ENCODE data around the gene WDFY2. TPM values are rescaled to one million over a fixed set of nuclear protein-coding genes. Genes with fewer than 3 reads are reported as not detected.

Gene WDFY2
- total RNA-seq, 1 donor from 2014 or later: 20.7 TPM

DNA sequence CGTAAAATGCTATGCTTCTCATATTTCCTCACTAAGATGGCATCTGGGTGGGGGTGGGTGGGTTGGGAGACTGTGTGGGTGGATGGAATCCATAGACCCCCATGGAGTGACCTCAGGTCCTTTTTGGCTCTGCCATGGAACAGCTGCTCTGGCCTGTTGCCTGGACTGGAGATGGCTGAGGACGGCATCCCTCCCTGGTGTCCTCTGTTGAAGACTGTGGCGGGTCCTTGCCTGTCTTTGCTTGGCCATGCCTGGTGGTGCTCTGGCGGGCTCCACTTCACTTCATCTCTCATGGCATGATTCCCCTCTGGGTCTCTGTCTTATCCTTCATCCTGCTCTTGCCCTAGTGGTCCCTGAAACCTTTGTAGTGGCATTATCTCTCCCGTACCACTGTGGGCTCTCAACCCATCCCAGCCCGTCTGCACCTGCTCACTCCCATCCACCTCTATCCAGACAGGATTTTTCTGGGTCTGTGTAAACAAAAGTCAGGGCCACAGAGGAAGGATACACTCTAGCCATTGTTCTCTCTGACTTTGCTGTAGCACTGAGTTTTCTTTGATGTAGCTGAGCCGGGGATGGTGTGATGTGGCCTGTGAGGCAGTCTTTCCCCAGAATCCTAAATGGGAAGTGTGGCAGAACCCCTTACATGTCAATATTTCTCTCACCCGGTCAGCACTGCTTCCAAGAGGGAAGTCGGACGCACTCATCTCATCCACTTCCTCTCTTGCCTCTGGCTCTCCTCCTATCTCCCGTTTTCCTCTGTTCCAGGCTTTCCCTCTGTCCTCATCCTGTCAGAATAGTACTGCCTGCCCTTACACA is 36.1 kb downstream of the WDFY2 start:
- no peaks in the 10 kb centered on the region for H3K27me3 Mint-ChIP-seq (ENCODE audit: unreplicated experiment)
- H3K4me3 Mint-ChIP-seq (ENCODE audit: unreplicated experiment): no peak overlapping the region
- no peaks in the 10 kb centered on the region for H3K36me3 Mint-ChIP-seq (ENCODE audit: unreplicated experiment)
- peak overlapping the region; percentile 83 for H3K27ac Mint-ChIP-seq (ENCODE audit: unreplicated experiment)
- no peak for DNase-seq (ENCODE audit: extremely low spot score, unreplicated experiment)
- H3K9me3 Mint-ChIP-seq (ENCODE audit: unreplicated experiment): no peaks in the 10 kb centered on the region
- TF ChIP-seq, protein P1, sequence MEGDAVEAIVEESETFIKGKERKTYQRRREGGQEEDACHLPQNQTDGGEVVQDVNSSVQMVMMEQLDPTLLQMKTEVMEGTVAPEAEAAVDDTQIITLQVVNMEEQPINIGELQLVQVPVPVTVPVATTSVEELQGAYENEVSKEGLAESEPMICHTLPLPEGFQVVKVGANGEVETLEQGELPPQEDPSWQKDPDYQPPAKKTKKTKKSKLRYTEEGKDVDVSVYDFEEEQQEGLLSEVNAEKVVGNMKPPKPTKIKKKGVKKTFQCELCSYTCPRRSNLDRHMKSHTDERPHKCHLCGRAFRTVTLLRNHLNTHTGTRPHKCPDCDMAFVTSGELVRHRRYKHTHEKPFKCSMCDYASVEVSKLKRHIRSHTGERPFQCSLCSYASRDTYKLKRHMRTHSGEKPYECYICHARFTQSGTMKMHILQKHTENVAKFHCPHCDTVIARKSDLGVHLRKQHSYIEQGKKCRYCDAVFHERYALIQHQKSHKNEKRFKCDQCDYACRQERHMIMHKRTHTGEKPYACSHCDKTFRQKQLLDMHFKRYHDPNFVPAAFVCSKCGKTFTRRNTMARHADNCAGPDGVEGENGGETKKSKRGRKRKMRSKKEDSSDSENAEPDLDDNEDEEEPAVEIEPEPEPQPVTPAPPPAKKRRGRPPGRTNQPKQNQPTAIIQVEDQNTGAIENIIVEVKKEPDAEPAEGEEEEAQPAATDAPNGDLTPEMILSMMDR (IDR thresholded peaks at IDR 0.05): no peak
- peaks cover 67% of the 10 kb centered on the region for H3K4me1 Mint-ChIP-seq (ENCODE audit: unreplicated experiment)

DNA sequence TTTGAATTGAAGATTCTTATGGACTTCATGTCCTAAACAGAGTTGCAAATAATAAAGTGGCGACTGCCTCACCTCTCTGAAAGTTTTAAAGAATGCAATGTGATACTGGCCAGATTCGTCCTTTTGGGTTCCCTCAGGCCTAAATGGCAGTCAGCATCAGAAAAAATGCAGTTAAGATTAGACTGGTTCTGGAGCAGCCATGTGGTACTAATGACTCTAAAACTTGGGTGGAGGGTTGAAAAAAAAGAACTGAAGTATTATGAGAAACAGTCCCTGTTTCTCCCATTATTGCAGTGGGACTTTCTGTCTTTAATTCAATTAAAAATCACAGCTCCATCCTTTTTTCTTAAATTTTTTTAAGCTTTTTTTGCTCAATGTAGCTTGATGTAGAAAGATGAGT is 37.3 kb downstream of the WDFY2 start:
- H3K36me3 Mint-ChIP-seq (ENCODE audit: unreplicated experiment): no peaks in the 10 kb centered on the region
- no peak for DNase-seq (ENCODE audit: extremely low spot score, unreplicated experiment)
- H3K27me3 Mint-ChIP-seq (ENCODE audit: unreplicated experiment): no peaks in the 10 kb centered on the region
- TF ChIP-seq, protein P1 (IDR thresholded peaks at IDR 0.05): no peak
- peak overlapping the region; percentile 55 for H3K27ac Mint-ChIP-seq (ENCODE audit: unreplicated experiment)
- peaks cover 79% of the 10 kb centered on the region for H3K4me1 Mint-ChIP-seq (ENCODE audit: unreplicated experiment)
- no peak overlapping the region for H3K4me3 Mint-ChIP-seq (ENCODE audit: unreplicated experiment)
- no peaks in the 10 kb centered on the region for H3K9me3 Mint-ChIP-seq (ENCODE audit: unreplicated experiment)

DNA sequence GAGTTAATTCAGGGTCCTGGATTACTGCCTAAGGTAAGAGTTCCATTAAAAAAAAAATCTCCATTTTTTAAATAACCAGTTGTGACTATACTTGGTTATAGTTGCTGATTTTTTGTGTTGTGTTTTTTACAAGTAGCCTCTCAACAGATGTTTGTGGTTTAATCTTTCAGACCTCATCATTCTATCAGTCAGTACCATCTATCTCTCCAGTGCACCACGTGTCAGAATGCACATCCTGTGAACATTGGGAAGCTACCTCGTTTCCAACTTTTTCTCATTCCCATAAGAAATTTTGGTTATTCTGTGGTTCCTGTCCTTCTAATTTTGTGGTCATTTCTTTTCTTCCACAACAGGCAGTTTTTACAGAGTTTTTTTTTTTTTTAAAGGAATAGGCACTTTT is 39.2 kb downstream of the WDFY2 start:
- no peak overlapping the region for H3K27ac Mint-ChIP-seq (ENCODE audit: unreplicated experiment)
- TF ChIP-seq, protein P1 (IDR thresholded peaks at IDR 0.05): no peak
- H3K9me3 Mint-ChIP-seq (ENCODE audit: unreplicated experiment): no peaks in the 10 kb centered on the region
- H3K27me3 Mint-ChIP-seq (ENCODE audit: unreplicated experiment): no peaks in the 10 kb centered on the region
- no peak overlapping the region for H3K4me3 Mint-ChIP-seq (ENCODE audit: unreplicated experiment)
- DNase-seq (ENCODE audit: extremely low spot score, unreplicated experiment): no peak
- no peaks in the 10 kb centered on the region for H3K36me3 Mint-ChIP-seq (ENCODE audit: unreplicated experiment)
- H3K4me1 Mint-ChIP-seq (ENCODE audit: unreplicated experiment): peaks cover 83% of the 10 kb centered on the region

DNA sequence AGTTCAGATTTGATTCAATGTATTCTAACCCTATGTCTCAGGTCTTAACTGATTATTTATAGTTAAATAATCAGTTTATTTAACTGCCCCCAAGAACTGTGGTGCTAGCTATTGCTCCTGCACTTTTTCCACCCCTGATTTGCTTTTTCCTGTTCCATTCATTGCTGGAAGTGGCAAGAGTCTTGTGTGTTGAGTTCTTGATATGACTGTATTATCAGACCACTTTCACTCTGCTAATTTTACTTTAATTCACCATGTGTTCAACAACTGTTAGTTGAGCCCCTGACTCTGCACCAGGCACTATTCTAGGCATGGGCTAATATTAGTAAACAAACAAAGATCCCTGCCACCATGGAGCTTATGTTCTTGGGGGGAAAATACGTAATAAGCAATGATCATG is 39.9 kb downstream of the WDFY2 start:
- H3K27me3 Mint-ChIP-seq (ENCODE audit: unreplicated experiment): no peaks in the 10 kb centered on the region
- H3K4me1 Mint-ChIP-seq (ENCODE audit: unreplicated experiment): peaks cover 86% of the 10 kb centered on the region
- H3K36me3 Mint-ChIP-seq (ENCODE audit: unreplicated experiment): no peaks in the 10 kb centered on the region
- no peak overlapping the region for H3K27ac Mint-ChIP-seq (ENCODE audit: unreplicated experiment)
- no peaks in the 10 kb centered on the region for H3K9me3 Mint-ChIP-seq (ENCODE audit: unreplicated experiment)
- no peak for DNase-seq (ENCODE audit: extremely low spot score, unreplicated experiment)
- TF ChIP-seq, protein P1 (IDR thresholded peaks at IDR 0.05): no peak
- H3K4me3 Mint-ChIP-seq (ENCODE audit: unreplicated experiment): no peak overlapping the region

DNA sequence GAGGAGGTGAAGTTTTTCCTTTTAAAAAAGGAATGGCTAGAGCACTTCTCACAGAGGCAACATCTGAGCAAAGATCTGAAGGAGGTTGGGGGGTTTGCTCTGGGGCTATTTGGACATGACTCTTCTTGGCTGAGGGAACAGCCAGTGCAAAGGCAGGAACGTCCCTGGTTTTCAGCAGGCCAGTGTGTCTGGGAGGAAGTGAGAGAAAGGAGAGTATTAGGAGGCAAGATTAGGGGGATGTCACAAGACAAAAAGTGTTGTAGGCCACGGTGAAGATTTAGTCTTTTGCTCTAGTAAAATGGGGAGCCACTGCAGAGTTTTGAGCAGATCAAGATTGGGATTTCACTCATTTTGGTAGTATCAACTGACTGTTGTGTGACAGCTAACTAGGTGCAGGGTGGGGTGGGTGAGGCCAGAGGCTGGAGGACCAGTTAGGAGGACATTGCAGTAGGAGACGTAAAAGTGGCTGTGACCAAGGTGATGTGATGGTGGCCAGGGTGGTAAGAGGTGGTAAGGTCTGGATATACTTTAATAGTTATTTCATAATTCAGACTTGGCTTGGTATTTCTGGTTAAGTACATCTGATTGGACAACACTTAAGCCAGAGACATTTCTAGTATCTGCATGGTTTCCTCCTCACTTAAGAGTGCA is 40.6 kb downstream of the WDFY2 start:
- H3K27me3 Mint-ChIP-seq (ENCODE audit: unreplicated experiment): no peaks in the 10 kb centered on the region
- no peaks in the 10 kb centered on the region for H3K36me3 Mint-ChIP-seq (ENCODE audit: unreplicated experiment)
- peak overlapping the region; percentile 82 for H3K27ac Mint-ChIP-seq (ENCODE audit: unreplicated experiment)
- H3K4me1 Mint-ChIP-seq (ENCODE audit: unreplicated experiment): peaks cover 86% of the 10 kb centered on the region
- no peak for DNase-seq (ENCODE audit: extremely low spot score, unreplicated experiment)
- TF ChIP-seq, protein P1 (IDR thresholded peaks at IDR 0.05): no peak
- no peaks in the 10 kb centered on the region for H3K9me3 Mint-ChIP-seq (ENCODE audit: unreplicated experiment)
- no peak overlapping the region for H3K4me3 Mint-ChIP-seq (ENCODE audit: unreplicated experiment)

All from osteocyte (in vitro differentiated cells).